Measurements from ENCODE around the gene FAM120B.

FAM120B gene

GRCh38 chr6:170456334-170456733, 149.8 kb downstream of the FAM120B start:
- DNase-seq (ENCODE audit: low read depth in 2 of 2) = no peak

Measured in stimulated activated CD4-positive, alpha-beta T cell treated with anti-CD3 and anti-CD28 coated beads, Interleukin-4, amount 100 ng/mL, for 48 hours (primary cell).